NCI-H1930 (cell line): ENCODE results near the gene NCAN.

Experiments used
- DNase-seq, 2 experiments: peaks; one replicate each; lab custom pipeline; 2025; lab: John Stamatoyannopoulos, UW

NCAN gene

GRCh38 chr19:19260417-19261214 lies 48.9 kb downstream of the NCAN start:
- DNase-seq, result no peak

GRCh38 chr19:19261350-19262189 lies 49.8 kb downstream of the NCAN start:
- DNase-seq, result no peak

GRCh38 chr19:19262190-19263057 lies 50.7 kb downstream of the NCAN start:
- DNase-seq, result no peak

GRCh38 chr19:19263886-19264487 lies 52.2 kb downstream of the NCAN start:
- DNase-seq, result no peak

- DNase-seq, result no peak
Measured at GRCh38 chr19:19267305-19267704, 55.5 kb downstream of the NCAN start.

- DNase-seq, result no peak
Measured at GRCh38 chr19:19268453-19269385, 57.0 kb downstream of the NCAN start.

GRCh38 chr19:19269952-19270694 lies 58.4 kb downstream of the NCAN start:
- DNase-seq, result no peak

GRCh38 chr19:19270749-19271571 lies 59.2 kb downstream of the NCAN start:
- no peak for DNase-seq

- DNase-seq, result no peak
Measured at GRCh38 chr19:19271828-19272599, 60.3 kb downstream of the NCAN start.

- DNase-seq, result no peak
Measured at GRCh38 chr19:19274146-19274545, 62.4 kb downstream of the NCAN start.

GRCh38 chr19:19274716-19275565 lies 63.2 kb downstream of the NCAN start:
- no peak for DNase-seq

- no peak for DNase-seq
Measured at GRCh38 chr19:19276386-19276785, 64.6 kb downstream of the NCAN start.

GRCh38 chr19:19276851-19277250 lies 65.1 kb downstream of the NCAN start:
- DNase-seq, result no peak

GRCh38 chr19:19278315-19278714 lies 66.6 kb downstream of the NCAN start:
- no peak for DNase-seq

- DNase-seq, result no peak
Measured at GRCh38 chr19:19279062-19279612, 67.4 kb downstream of the NCAN start.

GRCh38 chr19:19279853-19280252 lies 68.1 kb downstream of the NCAN start:
- no peak for DNase-seq

GRCh38 chr19:19280561-19280960 lies 68.8 kb downstream of the NCAN start:
- no peak for DNase-seq
